GM12878 (cell line): ENCODE results near the gene MPST. TPM values are rescaled to one million over a fixed set of nuclear protein-coding genes. Genes with fewer than 3 reads are reported as not detected.
A peak's percentile ranks its signal among the peaks of the same experiment; 100 is the strongest.

ENCODE experiments used
- BACH1 ChIP-seq: fragments of 450-650 bp; IDR thresholded peaks from 2 replicates; pipeline ENCODE4 v1.6.1; 2017; ENCODE audit warnings: mild to moderate bottlenecking, borderline replicate concordance
- EED ChIP-seq: sonication (generic); IDR thresholded peaks from 2 replicates; pipeline ENCODE4 v1.6.1; 2016; ENCODE audit warnings: antibody characterized with exemption, low read depth
- MEF2B ChIP-seq: fragments of 450-650 bp; IDR thresholded peaks from 2 replicates; pipeline ENCODE4 v1.6.1; 2018; ENCODE audit warnings: mild to moderate bottlenecking, moderate library complexity; ENCODE audit not compliant: partially characterized antibody, poor library complexity, severe bottlenecking
- MYB ChIP-seq: fragments of 150-350 bp; IDR thresholded peaks from 2 replicates; pipeline ENCODE4 v1.6.1; 2014; ENCODE audit warnings: mild to moderate bottlenecking, low read depth, low read length, borderline replicate concordance
- MYC ChIP-seq: IDR thresholded peaks from 2 replicates; pipeline ENCODE4 v1.6.1; 2011; ENCODE audit warnings: mild to moderate bottlenecking, low read length, moderate library complexity, inconsistent platforms; ENCODE audit not compliant: insufficient read depth, insufficient replicate concordance, insufficient read length, severe bottlenecking
- PAX5 ChIP-seq: IDR thresholded peaks from 2 replicates; pipeline ENCODE4 v1.6.1; 2011; ENCODE audit warnings: low read depth, low read length, borderline replicate concordance
- RAD21 ChIP-seq: IDR thresholded peaks from 2 replicates; pipeline ENCODE4 v1.6.1; 2011; ENCODE audit warnings: mild to moderate bottlenecking, low read depth, low read length, moderate library complexity; ENCODE audit not compliant: insufficient read depth
- RAD51 ChIP-seq: fragments of 450-650 bp; IDR thresholded peaks from 2 replicates; pipeline ENCODE4 v1.6.1; 2016; ENCODE audit warnings: moderate library complexity, mild to moderate bottlenecking, inconsistent platforms
- RCOR1 ChIP-seq: conservative IDR thresholded peaks from 2 replicates; pipeline ENCODE4 v1.6.1; 2012; ENCODE audit warnings: low read depth, low read length, improper control_type of control experiment
- SIX5 ChIP-seq: IDR thresholded peaks from 2 replicates; pipeline ENCODE4 v1.6.1; 2011; ENCODE audit warnings: mild to moderate bottlenecking, low read depth, low read length, moderate library complexity; ENCODE audit not compliant: severe bottlenecking
- polyA plus RNA-seq, 11 experiments: library from polyadenylated mRNA; depleted of rRNA in 4 of 11; unstranded in 6 of 11; stranded (reverse) in 5 of 11; fragments of >200 nt; fragmentation: Nextera tagmentation in 4 of 11; fragmentation: Illumina TruSeq in 1 of 11; extraction: Ambion mirVana in 4 of 11; extraction: Trizol in 1 of 11; gene quantifications; 1 replicate in 1 of 11; 2 replicates in 10 of 11; pipeline versions ENCODE4 v1.2.1 to v1.2.3, GENCODE V29; 2011 to 2016; ENCODE audit warnings: inconsistent platforms in 2 of 11, missing spikeins in 2 of 11, low read depth in 1 of 11
- total RNA-seq, 4 experiments: library from RNA; depleted of rRNA in 3 of 4; stranded (reverse); fragments of >200 nt in 3 of 4; fragmentation: Illumina TruSeq in 1 of 4; extraction: Trizol in 1 of 4; gene quantifications; 2 replicates each; pipeline versions ENCODE4 v1.2.1 to v1.2.3, GENCODE V29; 2013 to 2021
- TF ChIP-seq, protein P1 (sequence below): IDR thresholded peaks from 2 replicates; pipeline ENCODE4 v1.6.1; 2012; ENCODE audit warnings: low read depth, low read length, improper control_type of control experiment
- TF ChIP-seq, protein P2 (sequence below): fragments of 450-650 bp; formaldehyde crosslinking; IDR thresholded peaks from 2 replicates; pipeline ENCODE4 v1.5.0; 2022; ENCODE audit warnings: mild to moderate bottlenecking, missing genetic modification characterization
- TF ChIP-seq, protein P3 (sequence below): IDR thresholded peaks from 2 replicates; pipeline ENCODE4 v1.6.1; 2011; ENCODE audit warnings: borderline replicate concordance, low read depth, mild to moderate bottlenecking, moderate library complexity, mixed read lengths, low read length; ENCODE audit not compliant: insufficient read depth; ENCODE audit errors: extremely low read length
- TF ChIP-seq, protein P4 (sequence below): IDR thresholded peaks from 2 replicates; pipeline ENCODE4 v1.6.1; 2011; ENCODE audit warnings: low read depth, low read length, improper control_type of control experiment, borderline replicate concordance
- TF ChIP-seq, protein P5 (sequence below): fragments of 450-650 bp; IDR thresholded peaks from 2 replicates; pipeline ENCODE4 v1.6.1; 2018; ENCODE audit warnings: mild to moderate bottlenecking, low read depth, moderate library complexity; ENCODE audit not compliant: partially characterized antibody

MPST gene
- total and polyA plus RNA-seq, 10 of the 15 experiments (the other 5 are each of a cell fraction or from before 2014, with no cell fraction given), result 0.95 to 88.7 (median 38.5) TPM

DNA sequence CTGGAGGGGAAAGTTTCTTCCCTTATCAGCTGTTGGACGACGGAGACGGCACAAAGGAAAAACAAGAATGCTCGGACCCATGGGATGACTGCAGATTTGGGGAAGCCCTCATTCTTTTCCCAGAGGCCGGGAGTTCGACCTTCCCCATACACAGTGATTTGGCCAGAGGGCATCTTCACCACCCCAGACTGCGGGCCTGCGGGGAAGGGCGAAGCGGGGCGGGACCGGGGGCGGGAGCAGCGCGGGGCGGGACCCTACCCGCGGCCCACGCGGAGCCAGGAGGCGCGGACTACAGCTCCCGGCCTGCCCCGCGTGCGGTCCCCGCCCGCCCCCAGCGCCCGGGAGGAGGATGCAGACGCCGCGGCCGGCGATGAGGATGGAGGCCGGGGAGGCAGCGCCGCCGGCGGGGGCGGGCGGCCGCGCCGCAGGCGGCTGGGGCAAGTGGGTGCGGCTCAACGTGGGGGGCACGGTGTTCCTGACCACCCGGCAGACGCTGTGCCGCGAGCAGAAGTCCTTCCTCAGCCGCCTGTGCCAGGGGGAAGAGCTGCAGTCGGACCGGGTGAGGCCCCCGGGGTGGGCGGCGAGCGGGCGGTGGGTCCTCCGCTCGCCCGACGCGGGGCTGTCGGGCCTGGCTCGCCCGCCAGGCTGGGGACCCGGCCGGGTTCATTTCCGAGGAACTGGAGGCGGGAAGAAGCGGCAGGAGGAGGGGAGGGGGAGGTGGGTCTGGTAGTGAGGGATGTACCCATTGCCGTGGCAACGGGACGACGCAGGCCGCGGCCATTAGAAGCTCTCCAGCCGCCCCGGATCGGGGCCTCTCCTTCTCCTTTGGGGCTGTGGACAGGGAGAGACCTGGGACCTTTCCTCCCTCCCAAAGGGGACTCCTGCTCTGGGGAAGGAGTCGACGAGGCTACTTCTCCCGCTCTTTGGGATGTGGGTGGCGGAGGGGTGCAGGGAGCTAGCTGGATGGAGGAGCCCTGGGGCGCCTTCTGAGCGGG lies 32.1 kb downstream of the MPST start, which contains the start of gene KCTD17 (continued):
- no peak for TF ChIP-seq MEF2B
- TF ChIP-seq, protein P1, sequence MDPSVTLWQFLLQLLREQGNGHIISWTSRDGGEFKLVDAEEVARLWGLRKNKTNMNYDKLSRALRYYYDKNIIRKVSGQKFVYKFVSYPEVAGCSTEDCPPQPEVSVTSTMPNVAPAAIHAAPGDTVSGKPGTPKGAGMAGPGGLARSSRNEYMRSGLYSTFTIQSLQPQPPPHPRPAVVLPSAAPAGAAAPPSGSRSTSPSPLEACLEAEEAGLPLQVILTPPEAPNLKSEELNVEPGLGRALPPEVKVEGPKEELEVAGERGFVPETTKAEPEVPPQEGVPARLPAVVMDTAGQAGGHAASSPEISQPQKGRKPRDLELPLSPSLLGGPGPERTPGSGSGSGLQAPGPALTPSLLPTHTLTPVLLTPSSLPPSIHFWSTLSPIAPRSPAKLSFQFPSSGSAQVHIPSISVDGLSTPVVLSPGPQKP, result no peak
- peak; percentile 73 for TF ChIP-seq SIX5
- TF ChIP-seq, protein P2, sequence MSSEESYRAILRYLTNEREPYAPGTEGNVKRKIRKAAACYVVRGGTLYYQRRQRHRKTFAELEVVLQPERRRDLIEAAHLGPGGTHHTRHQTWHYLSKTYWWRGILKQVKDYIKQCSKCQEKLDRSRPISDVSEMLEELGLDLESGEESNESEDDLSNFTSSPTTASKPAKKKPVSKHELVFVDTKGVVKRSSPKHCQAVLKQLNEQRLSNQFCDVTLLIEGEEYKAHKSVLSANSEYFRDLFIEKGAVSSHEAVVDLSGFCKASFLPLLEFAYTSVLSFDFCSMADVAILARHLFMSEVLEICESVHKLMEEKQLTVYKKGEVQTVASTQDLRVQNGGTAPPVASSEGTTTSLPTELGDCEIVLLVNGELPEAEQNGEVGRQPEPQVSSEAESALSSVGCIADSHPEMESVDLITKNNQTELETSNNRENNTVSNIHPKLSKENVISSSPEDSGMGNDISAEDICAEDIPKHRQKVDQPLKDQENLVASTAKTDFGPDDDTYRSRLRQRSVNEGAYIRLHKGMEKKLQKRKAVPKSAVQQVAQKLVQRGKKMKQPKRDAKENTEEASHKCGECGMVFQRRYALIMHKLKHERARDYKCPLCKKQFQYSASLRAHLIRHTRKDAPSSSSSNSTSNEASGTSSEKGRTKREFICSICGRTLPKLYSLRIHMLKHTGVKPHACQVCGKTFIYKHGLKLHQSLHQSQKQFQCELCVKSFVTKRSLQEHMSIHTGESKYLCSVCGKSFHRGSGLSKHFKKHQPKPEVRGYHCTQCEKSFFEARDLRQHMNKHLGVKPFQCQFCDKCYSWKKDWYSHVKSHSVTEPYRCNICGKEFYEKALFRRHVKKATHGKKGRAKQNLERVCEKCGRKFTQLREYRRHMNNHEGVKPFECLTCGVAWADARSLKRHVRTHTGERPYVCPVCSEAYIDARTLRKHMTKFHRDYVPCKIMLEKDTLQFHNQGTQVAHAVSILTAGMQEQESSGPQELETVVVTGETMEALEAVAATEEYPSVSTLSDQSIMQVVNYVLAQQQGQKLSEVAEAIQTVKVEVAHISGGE (CRISPR knock-in tag), result no peak
- no peak for TF ChIP-seq RAD21
- no peak for TF ChIP-seq MYC
- TF ChIP-seq, protein P3, sequence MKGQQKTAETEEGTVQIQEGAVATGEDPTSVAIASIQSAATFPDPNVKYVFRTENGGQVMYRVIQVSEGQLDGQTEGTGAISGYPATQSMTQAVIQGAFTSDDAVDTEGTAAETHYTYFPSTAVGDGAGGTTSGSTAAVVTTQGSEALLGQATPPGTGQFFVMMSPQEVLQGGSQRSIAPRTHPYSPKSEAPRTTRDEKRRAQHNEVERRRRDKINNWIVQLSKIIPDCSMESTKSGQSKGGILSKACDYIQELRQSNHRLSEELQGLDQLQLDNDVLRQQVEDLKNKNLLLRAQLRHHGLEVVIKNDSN, result no peak
- no peak for TF ChIP-seq RAD51
- no peak for TF ChIP-seq MYB
- TF ChIP-seq, protein P4, sequence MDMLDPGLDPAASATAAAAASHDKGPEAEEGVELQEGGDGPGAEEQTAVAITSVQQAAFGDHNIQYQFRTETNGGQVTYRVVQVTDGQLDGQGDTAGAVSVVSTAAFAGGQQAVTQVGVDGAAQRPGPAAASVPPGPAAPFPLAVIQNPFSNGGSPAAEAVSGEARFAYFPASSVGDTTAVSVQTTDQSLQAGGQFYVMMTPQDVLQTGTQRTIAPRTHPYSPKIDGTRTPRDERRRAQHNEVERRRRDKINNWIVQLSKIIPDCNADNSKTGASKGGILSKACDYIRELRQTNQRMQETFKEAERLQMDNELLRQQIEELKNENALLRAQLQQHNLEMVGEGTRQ, result no peak
- no peak for TF ChIP-seq RCOR1
- TF ChIP-seq PAX5, result no peak
- TF ChIP-seq EED, result no peak
- TF ChIP-seq, protein P5, sequence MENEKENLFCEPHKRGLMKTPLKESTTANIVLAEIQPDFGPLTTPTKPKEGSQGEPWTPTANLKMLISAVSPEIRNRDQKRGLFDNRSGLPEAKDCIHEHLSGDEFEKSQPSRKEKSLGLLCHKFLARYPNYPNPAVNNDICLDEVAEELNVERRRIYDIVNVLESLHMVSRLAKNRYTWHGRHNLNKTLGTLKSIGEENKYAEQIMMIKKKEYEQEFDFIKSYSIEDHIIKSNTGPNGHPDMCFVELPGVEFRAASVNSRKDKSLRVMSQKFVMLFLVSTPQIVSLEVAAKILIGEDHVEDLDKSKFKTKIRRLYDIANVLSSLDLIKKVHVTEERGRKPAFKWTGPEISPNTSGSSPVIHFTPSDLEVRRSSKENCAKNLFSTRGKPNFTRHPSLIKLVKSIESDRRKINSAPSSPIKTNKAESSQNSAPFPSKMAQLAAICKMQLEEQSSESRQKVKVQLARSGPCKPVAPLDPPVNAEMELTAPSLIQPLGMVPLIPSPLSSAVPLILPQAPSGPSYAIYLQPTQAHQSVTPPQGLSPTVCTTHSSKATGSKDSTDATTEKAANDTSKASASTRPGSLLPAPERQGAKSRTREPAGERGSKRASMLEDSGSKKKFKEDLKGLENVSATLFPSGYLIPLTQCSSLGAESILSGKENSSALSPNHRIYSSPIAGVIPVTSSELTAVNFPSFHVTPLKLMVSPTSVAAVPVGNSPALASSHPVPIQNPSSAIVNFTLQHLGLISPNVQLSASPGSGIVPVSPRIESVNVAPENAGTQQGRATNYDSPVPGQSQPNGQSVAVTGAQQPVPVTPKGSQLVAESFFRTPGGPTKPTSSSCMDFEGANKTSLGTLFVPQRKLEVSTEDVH, result no peak
- TF ChIP-seq BACH1, result peak; percentile 68; the same call in 1 of the 2 replicates
